GM19468 (cell line): ENCODE results near the gene PREPL.

Experiments
- ATAC-seq: cut with Tn5 transposase; IDR thresholded peaks from one replicate; pipeline ENCODE4 v1.9.1; 2021; ENCODE audit warnings: mild to moderate bottlenecking, moderate library complexity, moderate number of reproducible peaks; ENCODE audit not compliant: unreplicated experiment; ENCODE audit errors: extremely low read depth

PREPL gene

DNA sequence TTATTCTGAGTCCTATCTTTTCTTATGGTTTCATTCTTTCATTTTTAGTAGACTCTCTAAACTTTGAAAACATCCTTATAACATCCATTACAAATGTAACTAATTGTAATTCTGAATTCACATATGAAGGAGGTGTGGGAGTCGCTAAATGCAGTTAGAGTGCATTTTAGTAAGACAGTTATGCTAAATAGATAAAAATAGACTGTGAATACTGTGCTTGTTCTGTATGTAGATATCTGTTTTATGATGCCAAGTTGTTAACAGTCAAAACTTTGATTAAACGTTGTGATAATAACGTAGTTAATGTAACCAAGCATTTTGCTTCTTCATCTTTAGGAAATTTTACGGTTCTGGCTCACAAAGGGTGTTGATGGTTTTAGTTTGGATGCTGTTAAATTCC, 61.7 kb downstream of the PREPL start:
- ATAC-seq: no peak

DNA sequence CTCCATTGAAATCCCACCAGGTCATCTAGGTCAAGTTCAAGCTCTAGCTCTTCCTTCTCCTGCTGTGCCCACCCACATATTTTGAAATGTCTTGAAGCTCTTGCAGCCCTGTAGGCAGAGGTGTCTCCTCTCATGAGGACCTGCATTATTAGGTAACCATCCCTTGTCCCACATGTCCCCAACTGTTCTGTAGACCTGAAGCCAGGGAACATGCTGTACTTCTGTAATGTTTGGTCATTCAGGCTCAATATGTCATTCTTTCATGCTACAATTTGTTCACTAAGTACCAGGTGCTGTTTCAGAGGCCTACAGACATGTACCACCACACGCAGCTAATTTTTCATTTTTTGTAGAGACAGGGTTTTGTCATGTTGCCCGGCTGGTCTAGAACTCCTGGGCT, 63.9 kb downstream of the PREPL start:
- ATAC-seq: no peak

DNA sequence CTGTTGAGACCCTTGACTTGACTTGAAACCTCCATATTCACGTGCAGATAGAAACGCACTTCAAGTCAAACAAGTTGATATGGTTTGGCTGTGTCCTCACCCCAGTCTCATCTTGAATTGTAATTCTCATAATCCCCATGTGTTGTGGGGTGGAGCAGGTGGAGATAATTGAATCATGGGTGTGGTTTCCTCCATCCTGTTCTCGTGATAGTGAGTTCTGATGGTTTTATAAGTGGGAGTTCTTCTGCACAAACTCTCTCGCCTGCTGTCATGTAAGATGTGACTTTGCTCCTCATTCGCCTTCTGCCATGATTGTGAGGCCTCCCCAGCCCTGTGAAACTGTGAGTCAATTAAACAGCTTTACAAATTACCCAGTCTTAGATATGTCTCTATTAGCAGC, 64.6 kb downstream of the PREPL start:
- no peak for ATAC-seq

DNA sequence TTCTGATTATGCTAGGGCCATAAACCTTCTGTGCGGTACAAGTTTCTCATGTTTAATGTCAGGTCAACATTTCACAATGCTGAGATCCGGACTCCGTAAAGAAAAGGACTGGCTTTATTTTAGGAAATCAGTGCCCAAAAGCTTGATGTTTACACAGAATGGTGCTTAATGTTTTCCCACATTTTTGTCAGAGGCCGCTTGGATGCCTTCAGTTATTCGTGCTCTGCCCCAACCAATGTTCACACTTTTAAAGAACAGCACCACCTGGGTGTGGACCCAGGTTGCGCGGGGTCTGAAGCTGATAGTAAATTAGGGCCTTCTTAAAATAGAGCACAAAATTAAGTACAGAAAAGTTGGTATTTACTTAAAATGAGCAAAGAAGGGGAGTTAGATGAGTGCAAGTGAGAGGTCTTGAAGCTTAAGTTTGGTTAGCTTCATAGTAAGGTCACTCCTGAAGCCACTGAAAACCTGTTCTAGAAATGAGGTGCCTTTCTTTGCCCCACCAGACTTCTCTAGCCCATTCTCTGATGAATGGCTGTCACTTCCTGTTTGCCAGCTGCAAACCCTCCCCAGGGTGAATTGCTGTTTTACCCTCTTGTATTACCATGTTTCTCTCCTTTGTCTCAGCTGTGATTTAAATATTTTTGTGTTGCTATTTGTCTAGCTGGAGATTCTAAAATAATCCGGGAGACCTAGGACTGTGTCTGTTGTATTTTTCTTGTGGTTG, 65.5 kb downstream of the PREPL start:
- ATAC-seq: no peak

- no peak for ATAC-seq
These were observed 66.2 kb downstream of the PREPL start for GRCh38 chr2:44295113-44295512.

GRCh38 chr2:44291281-44292248, 69.7 kb downstream of the PREPL start:
- ATAC-seq: no peak

DNA sequence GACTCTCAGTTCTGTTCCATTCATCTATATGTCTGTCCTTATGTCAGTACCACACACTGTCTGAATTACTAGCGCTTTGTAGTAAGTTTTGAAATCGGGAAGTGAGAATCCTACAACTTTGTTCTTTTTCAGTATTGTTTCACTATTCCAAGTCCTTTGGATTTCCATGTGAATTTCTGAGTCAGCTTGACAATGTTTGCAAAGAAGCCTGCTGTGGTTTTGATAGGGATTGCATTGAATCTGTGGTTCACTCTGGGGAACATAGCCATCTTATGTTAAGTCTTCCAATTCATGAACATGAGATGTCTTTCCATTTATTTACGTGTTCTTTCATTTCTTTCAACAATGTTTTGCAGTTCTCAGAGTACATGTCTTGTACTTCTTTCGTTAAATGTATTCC, 71.0 kb downstream of the PREPL start:
- no peak for ATAC-seq

- no peak for ATAC-seq
These were observed 74.2 kb downstream of the PREPL start for GRCh38 chr2:44286884-44287638.

DNA sequence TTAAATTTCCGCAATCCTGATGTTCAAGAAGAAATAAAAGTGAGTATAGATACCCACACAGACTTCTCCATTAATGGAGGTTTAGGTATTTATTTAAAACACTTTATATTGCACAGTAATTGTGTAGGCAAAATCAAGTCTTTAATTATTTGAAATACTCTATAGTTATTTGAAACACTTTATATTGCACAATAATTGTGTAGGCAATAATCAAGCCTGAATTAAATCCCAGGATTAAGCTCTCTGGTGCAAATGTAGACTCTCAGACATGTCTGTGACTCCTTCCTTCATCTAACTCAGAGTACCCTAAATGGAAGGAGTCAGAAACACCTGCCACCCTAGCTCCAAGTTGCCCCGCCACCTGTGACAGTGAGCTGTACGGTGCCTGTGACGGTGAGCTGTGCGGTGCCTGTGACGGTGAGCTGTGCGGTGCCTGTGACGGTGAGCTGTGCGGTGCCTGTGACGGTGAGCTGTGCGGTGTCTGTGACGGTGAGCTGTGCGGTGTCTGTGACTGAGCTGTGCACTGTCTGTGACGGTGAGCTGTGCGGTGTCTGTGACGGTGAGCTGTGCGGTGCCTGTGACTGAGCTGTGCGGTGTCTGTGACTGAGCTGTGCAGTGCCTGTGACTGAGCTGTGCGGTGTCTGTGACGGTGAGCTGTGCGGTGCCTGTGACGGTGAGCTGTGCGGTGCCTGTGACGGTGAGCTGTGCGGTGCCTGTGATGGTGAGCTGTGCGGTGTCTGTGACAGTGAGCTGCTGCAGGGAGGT, 75.0 kb downstream of the PREPL start:
- no peak for ATAC-seq

DNA sequence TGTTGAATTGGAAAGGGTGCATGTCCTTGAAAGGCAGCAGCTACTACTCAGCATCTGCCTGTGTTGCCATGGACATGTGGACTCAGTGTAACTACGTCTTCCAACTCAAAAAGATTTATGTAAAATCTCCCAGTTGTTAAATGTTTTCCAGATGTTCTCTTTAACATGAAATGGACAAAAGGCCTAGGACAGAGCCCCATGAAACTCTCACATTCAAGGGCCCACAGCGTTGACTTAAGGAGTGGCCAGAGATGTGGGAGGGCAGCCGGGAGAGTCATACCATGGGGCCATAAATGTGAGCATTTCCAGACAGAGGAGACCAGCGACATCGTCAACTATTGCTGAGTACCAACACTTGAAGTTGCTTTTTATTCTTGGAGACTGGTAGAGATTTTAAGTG, 76.1 kb downstream of the PREPL start:
- no peak for ATAC-seq

DNA sequence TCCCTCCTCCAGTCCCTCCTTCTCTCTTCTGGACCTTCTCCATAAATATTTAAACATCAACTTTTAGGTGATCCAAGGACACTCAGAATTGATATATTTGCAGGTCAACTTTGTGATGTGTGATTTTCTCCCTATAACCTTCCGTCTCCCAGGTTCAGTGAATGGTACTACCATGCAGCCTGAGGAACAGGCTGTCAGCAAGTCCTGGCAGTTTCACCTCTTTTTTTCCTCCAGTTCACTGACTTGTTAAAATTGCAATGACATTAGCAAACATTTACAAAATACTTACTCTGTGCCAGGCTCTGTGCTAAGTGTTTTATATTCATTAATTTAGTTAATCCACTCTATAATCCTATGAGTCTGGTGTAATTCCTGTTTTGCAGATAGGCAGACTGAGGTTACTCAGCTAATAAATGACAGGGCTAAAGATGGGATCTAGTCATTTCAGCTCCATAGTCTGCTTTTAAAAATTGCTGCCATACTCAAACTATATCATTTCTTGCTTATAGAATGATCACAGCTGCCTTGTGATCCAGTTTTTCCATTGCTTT, 78.1 kb downstream of the PREPL start:
- ATAC-seq: no peak

DNA sequence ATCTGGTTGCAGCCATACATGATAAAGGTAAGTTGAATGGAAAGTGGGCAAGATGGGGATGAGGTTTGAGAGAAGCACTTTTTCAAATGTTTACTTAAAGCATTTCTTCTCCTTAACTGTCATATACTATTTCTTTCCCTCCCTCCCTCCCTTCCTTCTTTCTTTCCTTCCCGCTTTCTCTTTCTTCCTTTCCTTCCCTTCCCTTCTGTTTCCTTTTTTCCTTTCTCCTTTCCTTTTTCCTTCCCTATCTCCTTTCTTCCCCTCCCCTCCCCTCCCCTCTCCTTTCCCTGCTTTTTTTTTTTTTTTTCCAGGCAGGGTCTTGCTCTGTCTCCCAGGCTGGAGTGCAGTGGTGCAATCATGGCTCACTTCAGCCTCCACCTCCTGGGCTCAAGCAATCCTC, 80.4 kb downstream of the PREPL start:
- no peak for ATAC-seq

DNA sequence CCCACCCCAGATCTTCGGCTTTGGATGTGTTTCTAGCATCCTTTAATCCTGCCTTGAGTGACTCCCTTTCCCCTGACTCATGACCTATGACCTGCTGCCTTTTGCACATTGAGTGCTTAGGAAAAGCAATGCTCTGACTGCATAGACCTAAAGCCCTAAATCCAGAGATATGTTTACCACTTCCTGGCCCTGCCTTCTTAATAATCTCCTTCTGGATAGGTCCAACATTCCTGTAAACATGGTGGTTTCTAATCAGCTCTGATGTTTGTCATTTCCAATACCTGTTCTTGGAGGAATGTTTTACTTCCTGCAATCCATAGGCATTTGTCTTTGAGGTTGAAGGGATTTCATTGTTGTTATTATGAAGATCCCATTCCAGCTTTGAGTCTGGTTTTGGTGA, 83.8 kb downstream of the PREPL start:
- ATAC-seq: no peak

DNA sequence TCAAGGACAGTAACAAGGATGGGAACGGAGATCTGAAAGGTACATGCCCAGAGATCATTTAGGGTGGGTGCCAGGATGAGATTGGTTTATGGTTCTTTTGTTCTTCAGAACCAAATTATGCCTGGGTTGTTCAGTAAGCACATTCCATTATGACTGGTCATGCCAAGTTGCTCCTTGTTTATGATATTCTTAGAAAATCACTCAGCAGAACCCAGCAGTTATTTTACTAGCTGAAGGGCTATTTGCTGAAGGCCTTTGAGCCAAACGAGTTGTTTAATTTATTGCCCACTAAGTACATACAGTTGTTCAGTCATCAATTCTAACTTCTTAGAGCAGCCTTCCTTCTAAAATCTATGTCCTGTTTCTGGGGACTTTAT, 85.4 kb downstream of the PREPL start:
- ATAC-seq: no peak

DNA sequence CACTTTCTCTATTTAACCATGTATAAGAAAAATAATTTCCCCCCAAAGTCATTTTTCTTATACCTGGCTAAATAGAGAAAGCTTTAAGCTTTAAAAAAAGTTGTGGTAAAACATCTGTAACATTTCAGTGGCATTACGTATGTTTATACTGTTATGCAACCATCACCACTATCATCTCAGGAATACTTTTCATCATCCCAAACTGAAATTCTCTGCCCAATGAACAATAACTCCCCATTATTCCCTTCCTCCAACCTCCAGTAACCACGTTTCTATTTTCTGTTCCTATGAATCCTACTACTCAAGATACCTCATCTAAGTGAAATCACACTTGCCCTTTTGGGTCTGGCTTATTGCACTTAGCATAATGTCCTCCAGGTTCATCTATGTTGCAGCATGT, 87.7 kb downstream of the PREPL start:
- no peak for ATAC-seq

DNA sequence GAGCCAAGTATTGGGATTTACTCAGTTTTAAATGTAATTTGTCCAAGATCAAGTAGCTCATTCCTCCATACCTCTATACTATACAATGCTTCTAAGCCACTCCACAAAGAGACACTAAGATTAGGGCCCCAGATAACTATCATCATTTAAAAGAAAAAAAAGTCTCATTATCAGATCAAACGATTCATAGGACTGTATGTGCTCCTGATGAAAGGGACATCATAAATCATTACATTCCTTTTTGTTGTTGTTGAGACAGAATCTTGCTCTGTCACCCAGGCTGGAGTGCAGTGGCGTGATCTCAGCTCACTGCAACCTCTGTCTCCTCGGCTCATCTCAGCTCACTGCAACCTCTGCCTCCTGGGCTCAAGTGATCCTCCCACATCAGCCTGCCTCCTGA, 88.2 kb downstream of the PREPL start:
- no peak for ATAC-seq

DNA sequence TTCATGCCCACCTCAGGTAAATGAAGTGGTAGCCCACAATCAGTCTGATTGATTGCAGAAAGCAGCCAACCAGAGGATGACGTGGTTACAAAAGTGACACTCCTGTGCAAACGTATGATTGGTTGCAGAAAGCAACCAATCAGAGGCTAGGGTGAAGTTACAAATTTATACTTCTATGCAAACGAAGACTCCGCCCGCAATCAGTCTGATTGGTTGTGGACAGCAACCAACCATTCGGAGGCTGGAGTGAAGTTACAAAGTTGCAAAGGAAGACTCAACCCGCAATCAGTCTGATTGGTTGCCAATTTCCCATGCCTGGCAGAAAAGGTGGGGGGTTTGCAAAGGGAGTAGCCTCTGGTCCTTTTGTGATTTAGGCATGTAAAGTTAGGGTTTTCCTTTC, 90.0 kb downstream of the PREPL start:
- ATAC-seq: no peak

DNA sequence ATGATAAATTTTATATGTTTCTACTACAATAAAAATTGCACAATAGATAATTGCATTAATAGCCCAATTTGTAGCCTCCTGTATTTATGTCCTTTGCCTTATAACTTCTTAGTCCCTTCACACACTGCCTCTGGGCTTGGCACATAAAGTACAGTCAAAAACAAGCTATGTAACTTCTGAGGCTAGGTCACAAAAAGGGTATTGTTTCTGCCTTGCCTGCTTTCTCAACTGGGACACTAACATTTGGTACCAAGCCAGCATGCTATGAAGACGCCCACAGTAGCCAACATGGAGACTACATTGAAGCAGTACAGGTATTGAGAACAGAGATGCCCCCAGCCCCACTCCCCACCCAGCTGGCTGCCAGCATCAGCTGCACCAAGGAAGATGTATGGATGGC, 91.5 kb downstream of the PREPL start:
- no peak for ATAC-seq

GRCh38 chr2:44267796-44268648, 93.3 kb downstream of the PREPL start:
- no peak for ATAC-seq
